Testis (tissue), 3 donors: Measurements from ENCODE around the gene ID4. TPM values are rescaled to one million over a fixed set of nuclear protein-coding genes. Genes with fewer than 3 reads are reported as not detected.
"Not testable (repeated sequence)": the region's sequence is repeated elsewhere in the genome, so short reads cannot be mapped to it uniquely, and the experiment has no call there.

Source experiments
- DNase-seq: peaks from one replicate; pipeline ENCODE4 v3.0.0-alpha.2; 2019
- H3K27ac ChIP-seq, 2 donors: fragments of 200-600 bp; sonication (generic); one replicate each; pipeline ENCODE4 v1.5.1; 2019
- H3K27me3 ChIP-seq: fragments of 200-600 bp; sonication (generic); one replicate; pipeline ENCODE4 v1.5.1; 2019
- H3K36me3 ChIP-seq: fragments of 200-600 bp; sonication (generic); one replicate; pipeline ENCODE4 v1.5.1; 2017; ENCODE audit warnings: low read depth; ENCODE audit errors: missing control alignments
- H3K4me1 ChIP-seq: fragments of 200-600 bp; sonication (generic); one replicate; pipeline ENCODE4 v1.5.1; 2019
- H3K4me3 ChIP-seq, 2 donors: fragments of 200-600 bp; sonication (generic); one replicate each; pipeline ENCODE4 v1.5.1; 2017 to 2019
- H3K9me3 ChIP-seq: fragments of 200-600 bp; sonication (generic); one replicate; pipeline ENCODE4 v1.5.1; 2017
- POLR2A ChIP-seq: fragments of 450-650 bp; IDR thresholded peaks from one replicate; pipeline ENCODE4 v1.6.1; 2017; ENCODE audit warnings: antibody characterized with exemption, mild to moderate bottlenecking, moderate library complexity
- WGBS, 2 donors: methylation state at CpG; one replicate each; pipeline ENCODE4 v1.1.5; 2018; 5-methylcytosine and 5-hydroxymethylcytosine counted together
- intact Hi-C: fragments of 100-400 bp; cut with DNase I; formaldehyde crosslinking; loops from one replicate; pipeline ENCODE4 v1.15.1; 2023; ENCODE audit warnings: low total_unique reads
- polyA plus RNA-seq: library from polyadenylated mRNA; stranded (reverse); fragments of 350-450 nt; fragmentation: Illumina TruSeq; extraction: RNeasy Lipid Tissue Mini Kit (QIAGEN cat#74804); gene quantifications from one replicate; pipeline ENCODE4 v1.2.3, GENCODE V29; 2014; ENCODE audit warnings: low read depth, low replicate concordance; ENCODE audit not compliant: insufficient read depth
- total RNA-seq, 2 donors: library from RNA; depleted of rRNA; stranded (reverse); fragments of >200 nt; gene quantifications; one replicate each; pipeline ENCODE4 v1.2.3, GENCODE V29; 2016
- TF ChIP-seq, protein P1 (sequence below), 3 experiments: fragments of 450-650 bp in 2 of 3; fragments of 200-600 bp in 1 of 3; sonication (generic) in 1 of 3; IDR thresholded peaks; one replicate each; pipeline ENCODE4 v1.5.1; 2016 to 2019; ENCODE audit warnings: antibody characterized with exemption in 3 of 3, mild to moderate bottlenecking in 2 of 3, moderate library complexity in 1 of 3

Gene ID4
- total and polyA plus RNA-seq, 3 donors from 2014 or later, result 51.6 to 130 (median 122) TPM

DNA sequence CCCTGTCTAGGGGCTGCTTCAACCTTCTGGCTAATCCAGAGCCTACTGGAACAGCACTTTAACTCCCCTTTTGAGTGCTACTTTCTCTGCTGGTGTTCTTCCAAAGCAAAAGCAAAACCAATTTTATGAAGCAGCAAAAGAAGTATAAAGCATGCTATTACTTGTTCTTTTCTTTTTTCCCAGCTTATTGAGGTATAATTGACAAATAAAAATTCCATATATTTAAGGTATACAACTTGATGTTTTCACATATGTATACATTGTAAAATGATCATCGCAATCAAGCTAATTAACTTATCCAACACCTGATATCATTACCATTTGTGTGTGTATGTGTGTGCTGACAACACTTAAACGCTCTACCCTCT, 14.9 kb downstream of the ID4 start:
- intact Hi-C loops, result no loop called here
- Histone ChIP-seq H3K27ac (no peak overlapping the region), H3K27me3 (no peaks in the 10 kb centered on the region), H3K4me3 (no peak overlapping the region), H3K4me1 (peaks cover 7% of the 10 kb centered on the region), H3K9me3 (no peaks in the 10 kb centered on the region), H3K36me3 (no peaks in the 10 kb centered on the region)
- no peak for DNase-seq
- TF ChIP-seq POLR2A, result no peak
- TF ChIP-seq, protein P1, sequence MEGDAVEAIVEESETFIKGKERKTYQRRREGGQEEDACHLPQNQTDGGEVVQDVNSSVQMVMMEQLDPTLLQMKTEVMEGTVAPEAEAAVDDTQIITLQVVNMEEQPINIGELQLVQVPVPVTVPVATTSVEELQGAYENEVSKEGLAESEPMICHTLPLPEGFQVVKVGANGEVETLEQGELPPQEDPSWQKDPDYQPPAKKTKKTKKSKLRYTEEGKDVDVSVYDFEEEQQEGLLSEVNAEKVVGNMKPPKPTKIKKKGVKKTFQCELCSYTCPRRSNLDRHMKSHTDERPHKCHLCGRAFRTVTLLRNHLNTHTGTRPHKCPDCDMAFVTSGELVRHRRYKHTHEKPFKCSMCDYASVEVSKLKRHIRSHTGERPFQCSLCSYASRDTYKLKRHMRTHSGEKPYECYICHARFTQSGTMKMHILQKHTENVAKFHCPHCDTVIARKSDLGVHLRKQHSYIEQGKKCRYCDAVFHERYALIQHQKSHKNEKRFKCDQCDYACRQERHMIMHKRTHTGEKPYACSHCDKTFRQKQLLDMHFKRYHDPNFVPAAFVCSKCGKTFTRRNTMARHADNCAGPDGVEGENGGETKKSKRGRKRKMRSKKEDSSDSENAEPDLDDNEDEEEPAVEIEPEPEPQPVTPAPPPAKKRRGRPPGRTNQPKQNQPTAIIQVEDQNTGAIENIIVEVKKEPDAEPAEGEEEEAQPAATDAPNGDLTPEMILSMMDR (IDR thresholded peaks at IDR 0.05), result no peak
- 88% methylated on average over 2 of the region's 2 CpGs for WGBS, 2 donors

DNA sequence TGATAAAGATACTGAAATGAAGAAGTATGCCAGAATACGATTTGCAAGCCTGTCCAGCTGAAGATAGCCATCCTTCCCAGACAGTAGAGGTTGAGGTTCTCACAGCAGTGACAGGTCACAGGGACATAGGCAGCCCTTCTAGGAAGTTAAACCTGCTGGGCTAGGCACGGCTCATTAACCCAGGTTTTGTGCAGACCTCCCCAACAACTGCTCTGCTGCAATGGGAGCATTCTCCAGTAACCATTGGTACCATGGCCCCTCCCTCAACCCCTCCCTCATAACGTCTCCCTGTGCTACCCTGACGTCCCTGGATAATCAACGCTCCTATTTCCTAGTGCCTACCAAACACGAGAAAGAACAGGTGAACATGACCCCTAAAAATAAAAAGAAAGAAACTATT, 15.8 kb downstream of the ID4 start:
- no peak overlapping the region for H3K27ac ChIP-seq
- peak overlapping the region in 1 of 2 donors; percentile 14 for H3K4me3 ChIP-seq
- intact Hi-C loops, result no loop called here
- H3K4me1 ChIP-seq, result peaks cover 7% of the 10 kb centered on the region
- H3K27me3 ChIP-seq, result no peaks in the 10 kb centered on the region
- WGBS, 2 donors, result 60 to 72% methylated on average over 6 of the region's 6 CpGs
- no peak for DNase-seq
- TF ChIP-seq POLR2A, result no peak
- TF ChIP-seq, protein P1 (IDR thresholded peaks at IDR 0.05), result no peak
- no peaks in the 10 kb centered on the region for H3K9me3 ChIP-seq
- H3K36me3 ChIP-seq, result no peaks in the 10 kb centered on the region

DNA sequence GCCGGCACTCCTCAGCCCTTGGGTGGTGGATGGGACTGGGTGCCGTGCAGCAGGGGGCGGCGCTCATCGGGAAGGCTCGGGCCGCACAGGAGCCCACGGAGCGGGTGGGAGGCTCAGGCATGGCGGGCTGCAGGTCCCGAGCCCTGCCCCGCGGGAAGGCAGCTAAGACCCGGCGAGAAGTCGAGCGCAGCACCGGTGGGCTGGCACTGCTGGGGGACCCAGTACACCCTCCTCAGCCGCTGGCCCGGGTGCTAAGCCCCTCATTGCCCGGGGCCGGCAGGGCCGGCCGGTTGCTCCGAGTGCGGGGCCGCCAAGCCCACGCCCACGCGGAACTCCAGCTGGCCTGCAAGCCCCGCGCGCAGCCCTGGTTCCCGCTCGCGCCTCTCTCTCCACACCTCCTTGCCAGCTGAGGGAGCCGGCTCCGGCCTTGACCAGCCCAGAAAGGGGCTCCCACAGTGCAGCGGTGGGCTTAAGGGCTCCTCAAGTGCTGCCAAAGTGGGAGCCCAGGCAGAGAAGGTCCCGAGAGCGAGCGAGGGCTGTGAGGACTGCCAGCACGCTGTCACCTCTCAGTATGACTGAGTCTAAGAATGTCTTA, 17.3 kb downstream of the ID4 start:
- H3K36me3 ChIP-seq, H3K27ac ChIP-seq, H3K4me1 ChIP-seq, H3K9me3 ChIP-seq, intact Hi-C loops, H3K27me3 ChIP-seq, DNase-seq: not testable (repeated sequence)
- peak overlapping the region; percentile 18 to 48 for H3K4me3 ChIP-seq
- WGBS, 2 donors, result 86 to 88% methylated on average over 6 to 33 of the region's 43 CpGs

DNA sequence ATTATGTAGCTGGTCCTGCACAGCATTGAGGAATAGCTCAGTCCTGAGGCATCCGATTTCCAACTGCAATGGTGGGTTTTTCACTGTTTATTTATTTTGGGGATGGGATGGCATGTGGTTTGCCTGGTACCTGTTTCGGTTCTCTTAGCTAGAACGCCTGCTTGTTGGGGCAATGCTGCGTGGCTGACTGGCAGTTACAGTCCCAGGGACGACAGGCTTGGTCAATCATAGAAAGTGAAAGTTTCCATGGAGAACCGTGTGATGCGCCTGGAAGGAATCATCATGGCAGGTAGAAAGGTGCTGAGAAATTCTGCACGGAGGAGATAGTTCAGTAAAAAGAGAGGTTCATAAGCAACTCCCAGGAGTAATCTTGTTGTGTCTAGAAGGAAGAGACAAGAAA, 18.4 kb downstream of the ID4 start:
- H3K9me3 ChIP-seq, result no peaks in the 10 kb centered on the region
- H3K27me3 ChIP-seq, result no peaks in the 10 kb centered on the region
- intact Hi-C loops, result no loop called here
- no peak for DNase-seq
- TF ChIP-seq, protein P1 (IDR thresholded peaks at IDR 0.05), result no peak
- TF ChIP-seq POLR2A, result no peak
- 63 to 75% methylated on average over 8 of the region's 8 CpGs for WGBS, 2 donors
- no peak overlapping the region for H3K4me3 ChIP-seq
- peaks cover 4% of the 10 kb centered on the region for H3K4me1 ChIP-seq
- H3K27ac ChIP-seq, result no peak overlapping the region
- no peaks in the 10 kb centered on the region for H3K36me3 ChIP-seq

DNA sequence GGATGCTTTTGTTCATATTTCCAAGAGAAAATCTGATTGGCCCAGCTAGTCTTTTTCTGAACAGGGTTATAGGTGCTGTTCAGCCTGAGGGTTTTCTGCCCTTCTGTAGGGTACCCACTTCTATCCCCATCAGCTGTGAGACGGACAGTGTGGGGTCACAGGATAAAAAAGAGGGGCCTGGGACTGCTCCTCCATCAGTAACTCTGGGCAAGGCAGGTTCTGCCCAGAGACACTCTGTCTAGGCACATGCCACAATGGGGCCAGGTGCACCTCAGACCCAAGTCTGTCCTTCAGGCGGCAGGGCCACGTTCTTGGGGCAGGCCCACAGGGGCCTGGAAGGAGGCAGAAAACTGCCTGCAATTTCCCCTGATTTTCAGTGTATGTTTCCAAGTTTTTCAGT, 20.0 kb downstream of the ID4 start:
- Histone ChIP-seq H3K27ac (no peak overlapping the region), H3K4me1 (no peaks in the 10 kb centered on the region), H3K36me3 (no peaks in the 10 kb centered on the region), H3K27me3 (no peaks in the 10 kb centered on the region), H3K4me3 (no peak overlapping the region), H3K9me3 (no peaks in the 10 kb centered on the region)
- WGBS, 2 donors, result 85 to 86% methylated on average over 3 of the region's 3 CpGs
- TF ChIP-seq, protein P1 (IDR thresholded peaks at IDR 0.05), result no peak
- no peak for TF ChIP-seq POLR2A
- intact Hi-C loops, result no loop called here
- no peak for DNase-seq
